Activated CD4-positive, alpha-beta T cell treated with anti-CD3 and anti-CD28 coated beads for 36 hours (primary cell): ENCODE data around the gene PDE9A. TPM values are rescaled to one million over a fixed set of nuclear protein-coding genes. Genes with fewer than 3 reads are reported as not detected.
A peak's percentile ranks its signal among the peaks of the same experiment; 100 is the strongest.
"Not testable (repeated sequence)": the region's sequence is repeated elsewhere in the genome, so short reads cannot be mapped to it uniquely, and the experiment has no call there.

ENCODE experiments used
- ATAC-seq: fragments of 200-7000 bp; cut with Tn5 transposase; one replicate; pipeline ENCODE4 v1.10.0; 2021; ENCODE audit warnings: mild to moderate bottlenecking, moderate library complexity
- CTCF ChIA-PET: fragments of 350-600 bp; sonication (Branson Sonifier 250); formaldehyde crosslinking; loops from one replicate; lab custom pipeline; 2021; ENCODE audit warnings: antibody characterized with exemption; lab: Charles Lee
- POLR2A ChIA-PET: fragments of 350-600 bp; sonication (Branson Sonifier 250); formaldehyde crosslinking; loops from one replicate; lab custom pipeline; 2021; ENCODE audit warnings: antibody characterized with exemption, inconsistent platforms; lab: Charles Lee
- DNase-seq: peaks from one replicate; pipeline ENCODE4 v3.0.0-alpha.2; 2020
- H3K27ac Mint-ChIP-seq: one replicate; pipeline ENCODE4 v1.8.0; 2021; ENCODE audit warnings: mixed read lengths
- H3K27me3 Mint-ChIP-seq: one replicate; pipeline ENCODE4 v1.8.0; 2021; ENCODE audit warnings: mixed read lengths
- H3K36me3 Mint-ChIP-seq: one replicate; pipeline ENCODE4 v1.8.0; 2021; ENCODE audit warnings: low read depth, mixed read lengths
- H3K4me1 Mint-ChIP-seq: one replicate; pipeline ENCODE4 v1.8.0; 2021; ENCODE audit warnings: mixed read lengths
- H3K4me3 Mint-ChIP-seq: one replicate; pipeline ENCODE4 v1.8.0; 2021; ENCODE audit warnings: mild to moderate bottlenecking, moderate library complexity, mixed read lengths
- H3K9me3 Mint-ChIP-seq: one replicate; pipeline ENCODE4 v1.8.0; 2021; ENCODE audit warnings: low read depth, mixed read lengths
- intact Hi-C, 2 experiments: fragments of 100-400 bp; cut with DNase I in 1 of 2; cut with micrococcal nuclease in 1 of 2; formaldehyde crosslinking; loops; one replicate each; pipeline versions ENCODE4 v1.14.2 to v1.15.1; 2022 to 2024; cut with DNase I, micrococcal nuclease
- total RNA-seq, 2 experiments: library from RNA; stranded (reverse); gene quantifications; one replicate each; pipeline ENCODE4 v1.2.3, GENCODE V29; 2021

Gene PDE9A
- total RNA-seq, 2 experiments from 2014 or later, result 7.1 to 7.3 TPM

DNA sequence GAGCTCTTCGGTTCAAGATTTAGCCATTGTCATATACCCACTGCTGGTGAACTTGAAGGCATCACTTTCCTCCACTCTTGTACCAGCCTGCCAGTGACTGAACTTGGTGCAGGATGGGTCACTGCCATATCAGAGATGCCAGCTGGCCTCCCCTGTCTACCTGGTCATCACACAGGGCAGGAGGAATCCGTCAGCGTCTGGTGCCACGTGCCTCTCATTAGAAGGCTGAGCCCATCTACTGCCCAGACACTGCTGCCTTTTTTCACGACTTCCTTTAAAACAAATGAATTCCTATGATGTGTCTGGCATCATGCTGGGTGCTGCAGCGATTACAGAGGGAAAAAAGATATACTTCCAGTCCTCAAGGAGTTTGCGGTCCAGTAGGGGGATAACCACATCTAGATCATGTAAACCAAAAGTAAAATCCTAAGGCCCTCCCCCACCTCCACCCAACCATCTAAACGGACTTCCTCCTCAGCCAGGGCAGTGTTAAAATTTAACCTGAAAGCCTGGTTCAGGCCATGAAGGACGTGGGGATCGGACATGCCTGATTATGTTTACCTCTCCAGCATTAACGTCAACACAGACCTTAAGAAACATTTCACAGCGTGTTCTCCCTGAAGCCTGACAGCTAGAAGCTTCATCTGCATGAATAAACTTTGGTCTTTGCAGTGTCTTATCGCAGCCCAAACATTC is 29.2 kb upstream of the PDE9A start:
- CTCF ChIA-PET, result interaction anchor here (0.6 to 0.8 kb wide), 2 partner anchors 112 to 194 kb away, joined by 3 read pairs; no protein-coding TSS in a partner anchor
- DNase-seq, result no peak
- H3K9me3 Mint-ChIP-seq, result no peaks in the 10 kb centered on the region

DNA sequence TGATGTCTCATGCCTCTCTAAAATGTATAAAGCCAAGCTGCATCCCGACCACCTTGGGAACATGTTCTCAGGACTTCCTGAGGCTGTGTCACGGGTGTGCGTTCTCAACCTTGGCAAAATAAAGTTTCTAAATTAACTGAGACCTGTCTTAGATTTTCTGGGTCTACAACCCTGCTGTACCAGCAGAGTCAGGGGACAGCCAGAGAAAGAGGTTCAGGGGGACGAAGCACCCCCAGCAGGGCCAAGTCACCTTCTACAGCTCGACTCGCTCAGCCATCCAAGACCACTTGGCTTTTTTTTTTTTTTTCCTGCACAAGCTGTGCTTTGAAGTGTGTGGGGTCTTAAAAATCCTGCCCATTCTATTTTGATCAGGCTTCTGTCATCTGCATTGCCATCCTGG is 28.5 kb upstream of the PDE9A start:
- H3K27me3 Mint-ChIP-seq, result no peaks in the 10 kb centered on the region
- no peaks in the 10 kb centered on the region for H3K9me3 Mint-ChIP-seq
- H3K4me3 Mint-ChIP-seq, result no peak overlapping the region
- no peak for ATAC-seq
- no peak overlapping the region for H3K27ac Mint-ChIP-seq
- ChIA-PET CTCF (interaction anchor here (0.6 kb wide), 1 partner anchor 28 kb away, joined by 3 read pairs; no protein-coding TSS in a partner anchor), POLR2A (no interaction called here)
- H3K36me3 Mint-ChIP-seq, result no peaks in the 10 kb centered on the region
- DNase-seq, result no peak
- H3K4me1 Mint-ChIP-seq, result no peaks in the 10 kb centered on the region
- intact Hi-C loops, result loop anchor here in 1 of 2 experiments (2.0 kb wide), 1 partner anchor 20 kb away; no protein-coding TSS in a partner anchor

More for the DNA sequence above, 29.2 kb upstream of the PDE9A start:
- Mint-ChIP-seq H3K27me3 (no peaks in the 10 kb centered on the region), H3K4me1 (no peaks in the 10 kb centered on the region), H3K4me3 (no peak overlapping the region), H3K27ac (no peak overlapping the region), H3K36me3 (no peaks in the 10 kb centered on the region)
- no peak for ATAC-seq
- POLR2A ChIA-PET, result no interaction called here
- intact Hi-C loops, result loop anchor here in 1 of 2 experiments (2.0 kb wide), 1 partner anchor 21 kb away; no protein-coding TSS in a partner anchor

DNA sequence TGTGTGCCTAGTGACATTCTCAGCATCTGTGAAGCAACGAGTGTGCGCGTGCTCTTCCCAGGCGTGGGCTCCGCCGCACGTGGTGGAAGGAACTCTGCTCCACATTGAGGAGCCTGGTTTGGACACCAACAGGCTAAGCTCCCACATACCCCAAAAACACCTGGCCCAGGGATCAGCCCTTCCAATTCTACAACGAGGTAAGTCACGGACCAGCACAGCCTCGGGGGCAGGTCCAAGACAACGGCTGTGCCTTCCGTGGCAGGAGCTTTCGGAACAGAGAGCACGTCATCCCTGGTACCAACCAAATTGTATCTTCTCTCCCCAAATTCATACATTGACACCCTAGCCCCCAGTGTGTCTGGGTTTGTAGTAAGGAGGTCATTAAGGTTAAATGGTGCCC is 27.2 kb upstream of the PDE9A start:
- POLR2A ChIA-PET, result no interaction called here
- Mint-ChIP-seq H3K9me3 (no peaks in the 10 kb centered on the region), H3K4me3 (no peak overlapping the region), H3K4me1 (peaks cover 4% of the 10 kb centered on the region), H3K27ac (no peak overlapping the region), H3K36me3 (no peaks in the 10 kb centered on the region), H3K27me3 (no peaks in the 10 kb centered on the region)
- CTCF ChIA-PET, result interaction anchor here (1.2 kb wide), 1 partner anchor 161 kb away, joined by 3 read pairs; no protein-coding TSS in a partner anchor
- DNase-seq (no peak), ATAC-seq (no peak)
- intact Hi-C loops, result no loop called here

- no peak for DNase-seq
- intact Hi-C loops, result no loop called here
- Mint-ChIP-seq H3K36me3 (no peaks in the 10 kb centered on the region), H3K9me3 (no peaks in the 10 kb centered on the region), H3K4me1 (peaks cover 4% of the 10 kb centered on the region), H3K27ac (no peak overlapping the region), H3K4me3 (no peak overlapping the region), H3K27me3 (no peaks in the 10 kb centered on the region)
- ChIA-PET CTCF (interaction anchor here (0.5 to 0.6 kb wide), 4 partner anchors 26 to 594 kb away, joined by 3 to 5 read pairs (median 3); partner anchors contain the start of gene TFF1), POLR2A (no interaction called here)
- no peak for ATAC-seq
These were observed 25.7 kb upstream of the PDE9A start for GRCh38 chr21:42627527-42628289.

DNA sequence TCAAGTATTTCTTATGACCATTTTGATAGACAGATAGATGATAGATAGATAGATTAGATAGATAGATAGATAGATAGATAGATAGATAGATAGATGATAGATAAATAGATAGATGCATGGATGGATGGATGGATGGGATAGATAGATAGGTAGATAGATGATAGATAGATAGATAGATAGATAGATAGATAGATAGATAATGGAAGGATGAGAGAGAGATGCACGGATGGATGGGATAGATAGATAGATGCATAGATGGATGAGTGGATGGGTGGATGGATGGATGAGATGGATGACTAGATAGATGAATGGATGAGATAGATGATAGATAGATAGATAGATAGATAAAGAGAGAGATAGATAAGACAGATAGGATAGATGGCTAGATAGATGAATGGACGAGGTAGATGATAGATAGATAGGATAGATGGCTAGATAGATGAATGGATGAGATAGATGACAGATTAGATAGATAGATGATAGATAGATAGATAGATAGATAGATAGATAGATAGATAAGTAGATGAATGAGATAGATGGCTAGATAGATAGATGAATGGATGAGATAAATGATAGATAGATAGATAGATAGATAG is 24.9 kb upstream of the PDE9A start:
- H3K4me3 Mint-ChIP-seq, ATAC-seq, H3K27ac Mint-ChIP-seq: not testable (repeated sequence)

DNA sequence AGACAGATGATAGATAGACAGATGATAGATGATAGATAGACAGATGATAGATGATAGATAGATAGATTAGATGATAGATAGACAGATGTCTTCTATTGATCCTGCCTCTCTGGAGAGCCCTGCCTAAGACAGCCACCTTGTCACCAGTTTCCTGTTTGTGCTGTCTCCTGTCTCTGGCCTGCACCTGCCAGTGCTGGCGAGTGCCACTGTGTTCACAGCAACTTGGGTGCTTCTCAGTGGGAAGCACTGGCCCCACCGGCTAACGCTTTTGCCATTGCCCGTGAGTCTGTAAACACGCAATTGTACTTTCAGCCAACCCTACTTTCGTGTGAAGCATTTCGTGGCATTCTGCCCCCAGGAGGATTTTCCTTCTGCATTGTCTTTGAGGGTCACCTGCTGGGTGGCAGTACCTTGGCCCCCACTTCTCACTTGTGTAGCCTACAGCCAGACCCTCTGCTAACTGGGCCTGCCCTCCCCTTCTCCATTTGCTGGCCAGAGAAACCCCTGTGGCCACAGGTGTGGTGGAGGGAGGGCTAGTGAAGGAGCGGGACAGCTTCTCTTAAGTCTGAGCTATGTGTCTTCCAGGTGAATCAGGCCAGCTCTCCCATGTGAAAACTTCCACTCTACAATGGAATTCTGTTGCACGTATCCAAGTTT is 23.4 kb upstream of the PDE9A start:
- ATAC-seq (peak; percentile 26), DNase-seq (no peak)
- ChIA-PET POLR2A (no interaction called here), CTCF (no interaction called here)
- Mint-ChIP-seq H3K36me3 (no peaks in the 10 kb centered on the region), H3K9me3 (no peaks in the 10 kb centered on the region), H3K27me3 (no peaks in the 10 kb centered on the region), H3K4me3 (no peak overlapping the region), H3K27ac (no peak overlapping the region), H3K4me1 (peaks cover 4% of the 10 kb centered on the region)
- intact Hi-C loops, result no loop called here

More for the DNA sequence above, 24.9 kb upstream of the PDE9A start:
- H3K27me3 Mint-ChIP-seq, H3K4me1 Mint-ChIP-seq, H3K36me3 Mint-ChIP-seq, H3K9me3 Mint-ChIP-seq, DNase-seq, POLR2A ChIA-PET, intact Hi-C loops: not testable (repeated sequence)
- CTCF ChIA-PET, result interaction anchor here (0.5 kb wide), 1 partner anchor 262 kb away, joined by 5 read pairs; the partner anchor contains the start of gene TFF1

DNA sequence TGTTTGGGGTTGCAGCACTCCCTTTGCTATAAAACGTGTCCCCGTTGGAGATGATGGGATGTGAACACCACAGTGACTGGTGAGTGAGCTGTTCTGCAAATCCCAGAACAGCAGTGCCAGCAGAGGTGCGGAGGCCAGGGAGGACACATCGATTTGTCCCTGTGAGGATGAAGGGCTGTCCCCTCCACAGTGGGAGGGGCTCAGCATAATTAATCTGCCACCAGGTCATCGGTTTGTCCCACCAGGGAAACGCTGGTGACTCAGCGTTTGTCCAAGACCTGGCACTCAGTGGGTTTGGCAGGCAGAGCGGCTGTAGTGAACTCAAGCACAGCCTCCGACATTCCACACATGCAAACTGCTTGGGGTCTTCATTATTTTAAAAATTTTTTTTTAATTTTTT is 22.8 kb upstream of the PDE9A start:
- H3K27ac Mint-ChIP-seq, result no peak overlapping the region
- intact Hi-C loops, result no loop called here
- H3K4me3 Mint-ChIP-seq, result no peak overlapping the region
- no peak for DNase-seq
- POLR2A ChIA-PET, result no interaction called here
- peaks cover 4% of the 10 kb centered on the region for H3K4me1 Mint-ChIP-seq
- H3K27me3 Mint-ChIP-seq, result no peaks in the 10 kb centered on the region
- no peak for ATAC-seq
- CTCF ChIA-PET, result no interaction called here
- no peaks in the 10 kb centered on the region for H3K9me3 Mint-ChIP-seq
- no peaks in the 10 kb centered on the region for H3K36me3 Mint-ChIP-seq

GRCh38 chr21:42631142-42631541 is 22.3 kb upstream of the PDE9A start:
- intact Hi-C loops, result no loop called here
- Mint-ChIP-seq H3K27ac (no peak overlapping the region), H3K27me3 (no peaks in the 10 kb centered on the region), H3K9me3 (no peaks in the 10 kb centered on the region), H3K36me3 (no peaks in the 10 kb centered on the region), H3K4me1 (peaks cover 4% of the 10 kb centered on the region), H3K4me3 (no peak overlapping the region)
- no peak for ATAC-seq
- DNase-seq, result no peak
- ChIA-PET POLR2A (no interaction called here), CTCF (interaction anchor here (0.7 kb wide), 1 partner anchor 278 kb away, joined by 3 read pairs; no protein-coding TSS in a partner anchor)

DNA sequence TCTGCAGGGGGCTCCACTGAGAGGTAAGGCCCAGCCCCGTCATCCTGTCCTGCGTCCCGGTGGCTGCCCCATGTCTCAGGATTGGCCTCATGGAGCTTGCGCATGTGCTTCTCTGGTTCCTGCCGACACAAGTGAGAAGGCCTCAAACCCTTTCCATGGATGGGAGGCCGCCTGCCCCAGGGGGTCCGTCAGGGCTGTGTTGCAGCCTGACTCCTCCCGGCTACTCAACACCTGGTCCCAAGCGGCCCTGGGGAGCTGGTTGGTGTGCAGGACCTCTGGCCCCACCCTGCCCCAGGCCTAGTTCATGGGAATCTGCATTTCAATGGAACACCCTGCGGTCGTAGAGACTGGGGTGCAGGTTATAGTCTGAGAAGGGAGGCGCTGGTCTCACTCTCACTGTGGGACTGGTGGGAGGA is 21.1 kb upstream of the PDE9A start:
- intact Hi-C loops, result no loop called here
- Mint-ChIP-seq H3K27ac (no peak overlapping the region), H3K4me3 (no peak overlapping the region), H3K9me3 (no peaks in the 10 kb centered on the region), H3K4me1 (peaks cover 4% of the 10 kb centered on the region), H3K27me3 (no peaks in the 10 kb centered on the region), H3K36me3 (no peaks in the 10 kb centered on the region)
- ATAC-seq (no peak), DNase-seq (no peak)
- POLR2A ChIA-PET, result no interaction called here
- CTCF ChIA-PET, result no interaction called here

GRCh38 chr21:42632771-42633690 is 20.4 kb upstream of the PDE9A start:
- Mint-ChIP-seq H3K36me3 (no peaks in the 10 kb centered on the region), H3K9me3 (no peaks in the 10 kb centered on the region), H3K4me1 (peaks cover 4% of the 10 kb centered on the region), H3K27me3 (no peaks in the 10 kb centered on the region), H3K27ac (no peak overlapping the region), H3K4me3 (no peak overlapping the region)
- POLR2A ChIA-PET, result no interaction called here
- CTCF ChIA-PET, result no interaction called here
- DNase-seq (no peak), ATAC-seq (no peak)
- intact Hi-C loops, result no loop called here
